ENCODE data around the gene KRTAP4-7.
"Not testable (repeated sequence)": the region's sequence is repeated elsewhere in the genome, so short reads cannot be mapped to it uniquely, and the experiment has no call there.

Gene KRTAP4-7

GRCh38 chr17:41060052-41060604 is 23.8 kb upstream of the KRTAP4-7 start, which contains the start of gene KRTAP2-3:
Gene KRTAP2-3, minus strand, starts transcription at chr17:41060114. Its CDS starts 64 bp downstream, at chr17:41060050.
- DNase-seq (ENCODE audit: extremely low read depth, insufficient read length): no peak
- Histone ChIP-seq H3K4me3 (replicated peaks; ENCODE audit: low read depth, low read length) (no peak within 1 kb of the TSS), H3K36me3 (ENCODE audit: control insufficient read depth, insufficient read depth, low read length) (no peaks in the 10 kb centered on the region), H3K27me3 (replicated peaks; ENCODE audit: control insufficient read depth, insufficient read depth, low read length) (no peaks in the 10 kb centered on the region; the same call in 1 of the 2 replicates)
- no peak for TF ChIP-seq CTCF (IDR thresholded peaks at IDR 0.05; ENCODE audit: insufficient read depth, low read length, poor library complexity, severe bottlenecking)

- TF ChIP-seq CTCF (IDR thresholded peaks at IDR 0.05; ENCODE audit: insufficient read depth, low read length, poor library complexity, severe bottlenecking): no peak
- DNase-seq (ENCODE audit: extremely low read depth, insufficient read length): no peak
These were observed 22.0 kb upstream of the KRTAP4-7 start for GRCh38 chr17:41061964-41062363.

GRCh38 chr17:41063449-41063848 is 20.5 kb upstream of the KRTAP4-7 start:
- H3K36me3 ChIP-seq (ENCODE audit: control insufficient read depth, insufficient read depth, low read length): no peaks in the 10 kb centered on the region
- DNase-seq (ENCODE audit: extremely low read depth, insufficient read length): no peak
- no peaks in the 10 kb centered on the region; the same call in 1 of the 2 replicates for H3K27me3 ChIP-seq (replicated peaks; ENCODE audit: control insufficient read depth, insufficient read depth, low read length)
- no peak overlapping the region for H3K4me3 ChIP-seq (replicated peaks; ENCODE audit: low read depth, low read length)
- TF ChIP-seq CTCF (IDR thresholded peaks at IDR 0.05; ENCODE audit: insufficient read depth, low read length, poor library complexity, severe bottlenecking): no peak

More at GRCh38 chr17:41061964-41062363, 22.0 kb upstream of the KRTAP4-7 start:
- no peak overlapping the region for H3K4me3 ChIP-seq (replicated peaks; ENCODE audit: low read depth, low read length)
- no peaks in the 10 kb centered on the region for H3K36me3 ChIP-seq (ENCODE audit: control insufficient read depth, insufficient read depth, low read length)
- H3K27me3 ChIP-seq (replicated peaks; ENCODE audit: control insufficient read depth, insufficient read depth, low read length): no peaks in the 10 kb centered on the region; the same call in 1 of the 2 replicates

GRCh38 chr17:41064301-41064700 is 19.6 kb upstream of the KRTAP4-7 start:
- Histone ChIP-seq H3K36me3 (ENCODE audit: control insufficient read depth, insufficient read depth, low read length) (no peaks in the 10 kb centered on the region), H3K4me3 (replicated peaks; ENCODE audit: low read depth, low read length) (no peak overlapping the region), H3K27me3 (replicated peaks; ENCODE audit: control insufficient read depth, insufficient read depth, low read length) (no peaks in the 10 kb centered on the region; the same call in 1 of the 2 replicates)
- no peak for DNase-seq (ENCODE audit: extremely low read depth, insufficient read length)
- no peak for TF ChIP-seq CTCF (IDR thresholded peaks at IDR 0.05; ENCODE audit: insufficient read depth, low read length, poor library complexity, severe bottlenecking)

- DNase-seq (ENCODE audit: extremely low read depth, insufficient read length); H3K4me3 ChIP-seq (replicated peaks; ENCODE audit: low read depth, low read length); H3K27me3 ChIP-seq (replicated peaks; ENCODE audit: control insufficient read depth, insufficient read depth, low read length); H3K36me3 ChIP-seq (ENCODE audit: control insufficient read depth, insufficient read depth, low read length): not testable (repeated sequence)
These were observed 18.8 kb upstream of the KRTAP4-7 start for GRCh38 chr17:41065016-41065689.

DNA sequence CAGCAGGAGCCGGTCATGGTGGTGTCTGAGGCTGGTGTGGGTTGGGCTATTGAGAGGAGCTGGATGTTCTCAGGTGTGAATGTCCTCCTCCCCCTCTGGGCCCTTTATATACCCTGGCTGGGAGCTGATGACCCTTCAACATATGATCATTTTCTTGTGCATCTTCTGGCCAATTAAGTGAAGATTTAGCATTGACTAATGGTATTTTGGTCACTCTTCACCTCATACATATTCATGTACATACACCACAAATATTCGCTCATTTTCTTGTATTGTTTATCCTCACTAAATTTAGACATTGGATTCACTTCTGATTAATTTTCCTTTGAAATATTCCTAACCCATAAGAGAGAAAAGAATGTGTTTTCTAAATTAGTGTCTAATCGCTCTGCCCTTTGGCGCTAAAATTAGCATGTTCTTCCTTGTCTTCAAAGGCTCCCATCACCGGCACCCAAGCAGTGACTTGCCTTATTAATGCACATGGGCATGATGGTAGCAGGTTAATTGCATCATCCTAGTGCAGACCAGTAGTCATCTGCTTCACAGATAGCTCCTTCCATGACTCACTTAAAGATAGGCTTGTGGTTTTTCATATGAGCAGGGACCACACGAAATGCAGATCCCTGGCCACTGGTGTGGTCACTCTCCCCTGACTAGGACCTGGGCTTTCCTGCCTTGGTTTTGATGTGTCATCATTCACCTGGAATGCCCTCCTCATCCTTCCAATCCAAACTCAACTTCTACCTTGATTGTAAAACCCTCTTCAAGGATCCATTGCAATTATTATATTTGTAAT is 17.9 kb upstream of the KRTAP4-7 start, which contains the start of gene KRTAP2-4:
Gene KRTAP2-4, minus strand, starts transcription at position 51 of the 796 bp plus-strand sequence. Its CDS starts 34 bp downstream, at position 17.
- no peak for DNase-seq (ENCODE audit: extremely low read depth, insufficient read length)
- Histone ChIP-seq H3K36me3 (ENCODE audit: control insufficient read depth, insufficient read depth, low read length) (no peaks in the 10 kb centered on the region), H3K4me3 (replicated peaks; ENCODE audit: low read depth, low read length) (no peak within 1 kb of the TSS), H3K27me3 (replicated peaks; ENCODE audit: control insufficient read depth, insufficient read depth, low read length) (no peaks in the 10 kb centered on the region; the same call in 1 of the 2 replicates)
- TF ChIP-seq CTCF (IDR thresholded peaks at IDR 0.05; ENCODE audit: insufficient read depth, low read length, poor library complexity, severe bottlenecking): no peak
